Erythroblast (primary cell): Measurements from ENCODE around the gene EIF5B.

Source experiments
- GATA1 ChIP-seq: IDR thresholded peaks from 2 replicates; pipeline ENCODE4 v1.6.1; 2011; ENCODE audit warnings: low read depth, mild to moderate bottlenecking, control low read depth, low read length, moderate library complexity
- POLR2A ChIP-seq: IDR thresholded peaks from 2 replicates; pipeline ENCODE4 v1.6.1; 2011; ENCODE audit warnings: mild to moderate bottlenecking, low read length

GRCh38 chr2:99403524-99403923 is 66.3 kb downstream of the EIF5B start:
- TF ChIP-seq POLR2A: no peak
- no peak for TF ChIP-seq GATA1
